DOHH2 (cell line): ENCODE measurements around the gene UBN1.

ENCODE experiments used
- H3F3A ChIP-seq: fragments of 200-600 bp; sonication (generic), shearing (Covaris generic); 2 replicates; pipeline ENCODE4 v1.6.0; 2016; ENCODE audit warnings: antibody characterized with exemption, mild to moderate bottlenecking; ENCODE audit not compliant: control insufficient read depth, insufficient read depth
- H3K27ac ChIP-seq: fragments of 200-600 bp; sonication (generic); 2 replicates; pipeline ENCODE4 v1.5.1; 2014; ENCODE audit warnings: low read depth, mild to moderate bottlenecking, low read length, moderate library complexity
- H3K27me3 ChIP-seq: fragments of 200-600 bp; sonication (generic); 2 replicates; pipeline ENCODE4 v1.6.1; 2014; ENCODE audit warnings: mild to moderate bottlenecking, low read length, mixed read lengths; ENCODE audit not compliant: control insufficient read depth
- H3K36me3 ChIP-seq: fragments of 200-600 bp; sonication (generic); 2 replicates; pipeline ENCODE4 v1.6.1; 2014; ENCODE audit warnings: mild to moderate bottlenecking, low read length, moderate library complexity, mixed read lengths; ENCODE audit not compliant: control insufficient read depth
- H3K4me1 ChIP-seq: fragments of 200-600 bp; sonication (generic); 2 replicates; pipeline ENCODE4 v1.6.1; 2014; ENCODE audit warnings: mild to moderate bottlenecking, low read length, mixed read lengths; ENCODE audit not compliant: control insufficient read depth
- H3K4me2 ChIP-seq: fragments of 200-600 bp; sonication (generic); 2 replicates; pipeline ENCODE4 v1.6.0; 2014; ENCODE audit warnings: mild to moderate bottlenecking, low read length, moderate library complexity
- H3K4me3 ChIP-seq: fragments of 200-600 bp; sonication (generic); 2 replicates; pipeline ENCODE4 v1.5.1; 2014; ENCODE audit warnings: mild to moderate bottlenecking, low read length, mixed read lengths
- H3K79me2 ChIP-seq: fragments of 200-600 bp; sonication (generic); 2 replicates; pipeline ENCODE4 v1.6.1; 2014; ENCODE audit warnings: mild to moderate bottlenecking, low read length, mixed read lengths; ENCODE audit not compliant: control insufficient read depth
- H3K9me2 ChIP-seq: fragments of 200-600 bp; sonication (generic); replicated peaks from 2 replicates; pipeline ENCODE4 v1.6.1; 2014; ENCODE audit warnings: mild to moderate bottlenecking, low read length, mixed read lengths; ENCODE audit not compliant: control insufficient read depth
- H3K9me3 ChIP-seq: fragments of 200-600 bp; sonication (generic); 2 replicates; pipeline ENCODE4 v1.6.1; 2014; ENCODE audit warnings: antibody characterized with exemption, low read length, mixed read lengths; ENCODE audit not compliant: control insufficient read depth, insufficient read depth
- H4K20me1 ChIP-seq: fragments of 200-600 bp; sonication (generic); 2 replicates; pipeline ENCODE4 v1.6.0; 2014; ENCODE audit warnings: low read depth, mild to moderate bottlenecking, antibody characterized with exemption, low read length, moderate library complexity; ENCODE audit not compliant: control insufficient read depth, insufficient read depth
- CTCF ChIP-seq: fragments of 200-600 bp; sonication (generic); IDR thresholded peaks from one replicate; pipeline ENCODE4 v1.5.1; 2014; ENCODE audit warnings: antibody characterized with exemption, mild to moderate bottlenecking, low read depth, low read length; ENCODE audit not compliant: poor library complexity, severe bottlenecking
- EZH2phosphoT487 ChIP-seq: fragments of 200-600 bp; sonication (generic); IDR thresholded peaks from 2 replicates; pipeline ENCODE4 v1.6.1; 2017; ENCODE audit warnings: borderline replicate concordance, mild to moderate bottlenecking, antibody characterized with exemption, low read length, moderate library complexity, mixed read lengths

UBN1 gene

GRCh38 chr16:4883501-4883900 lies 36.2 kb downstream of the UBN1 start:
- Histone ChIP-seq H3K27me3 (no peaks in the 10 kb centered on the region), H3K9me3 (no peaks in the 10 kb centered on the region), H3K4me3 (no peak overlapping the region), H3K36me3 (peaks cover 59% of the 10 kb centered on the region), H3K27ac (no peak overlapping the region), H3K9me2 (no peaks in the 10 kb centered on the region), H3K4me1 (no peaks in the 10 kb centered on the region), H3K79me2 (no peaks in the 10 kb centered on the region), H3K4me2 (no peak overlapping the region), H3F3A (no peaks in the 10 kb centered on the region), H4K20me1 (no peaks in the 10 kb centered on the region)
- no peak for TF ChIP-seq CTCF

- Histone ChIP-seq H4K20me1 (no peaks in the 10 kb centered on the region), H3K4me2 (no peak overlapping the region), H3F3A (no peaks in the 10 kb centered on the region; the same call in 1 of the 2 replicates), H3K27ac (no peak overlapping the region), H3K27me3 (no peaks in the 10 kb centered on the region), H3K4me3 (no peak overlapping the region), H3K79me2 (no peaks in the 10 kb centered on the region), H3K36me3 (peaks cover 53% of the 10 kb centered on the region), H3K9me3 (no peaks in the 10 kb centered on the region), H3K4me1 (no peaks in the 10 kb centered on the region), H3K9me2 (no peaks in the 10 kb centered on the region)
- TF ChIP-seq CTCF (no peak), EZH2phosphoT487 (no peak)
Observed at GRCh38 chr16:4884209-4884608, 36.9 kb downstream of the UBN1 start.

- no peak overlapping the region for H3K4me3 ChIP-seq
- H3K4me2 ChIP-seq, result no peak overlapping the region
- no peaks in the 10 kb centered on the region for H3K79me2 ChIP-seq
- H3K9me3 ChIP-seq, result no peaks in the 10 kb centered on the region
- H3K9me2 ChIP-seq, result no peaks in the 10 kb centered on the region
- H3F3A ChIP-seq, result no peaks in the 10 kb centered on the region; the same call in 1 of the 2 replicates
- H3K36me3 ChIP-seq, result peaks cover 43% of the 10 kb centered on the region
- H3K27ac ChIP-seq, result no peak overlapping the region
- TF ChIP-seq EZH2phosphoT487, result no peak
- TF ChIP-seq CTCF, result no peak
- no peaks in the 10 kb centered on the region for H3K27me3 ChIP-seq
- H3K4me1 ChIP-seq, result no peaks in the 10 kb centered on the region
- no peaks in the 10 kb centered on the region for H4K20me1 ChIP-seq
Observed at GRCh38 chr16:4884972-4885874, 37.9 kb downstream of the UBN1 start.
